HCT116 (cell line): ENCODE data around the gene POC1A. TPM values are rescaled to one million over a fixed set of nuclear protein-coding genes. Genes with fewer than 3 reads are reported as not detected.
"Not testable (repeated sequence)": the region's sequence is repeated elsewhere in the genome, so short reads cannot be mapped to it uniquely, and the experiment has no call there.

Experiments used
- ATAC-seq: fragments of 200-7000 bp; cut with Tn5 transposase; 2 replicates; pipeline ENCODE4 v1.9.1; 2020; ENCODE audit warnings: mild to moderate bottlenecking, moderate library complexity
- BruUV-seq: library from RNA; stranded (reverse); fragments of 400-500 nt; replicated peaks from 2 replicates; lab custom pipeline; 2021; lab: Mats Ljungman, UMichigan
- CTCF ChIA-PET: fragments of 300-600 bp; sonication (Branson Sonifier 250); formaldehyde crosslinking; loops from one replicate; lab custom pipeline; 2021; ENCODE audit warnings: antibody characterized with exemption; lab: Charles Lee
- POLR2A ChIA-PET: fragments of 300-600, 350-600 bp; sonication (Branson Sonifier 250); formaldehyde crosslinking; loops from one replicate; lab custom pipeline; 2021; ENCODE audit warnings: antibody characterized with exemption; lab: Charles Lee
- RAD21 ChIA-PET, 2 experiments: fragments of 300-600 bp; sonication (Branson Sonifier 250); formaldehyde crosslinking; loops; one replicate each; lab custom pipeline; 2023; ENCODE audit warnings: low total read pairs in 2 of 2; ENCODE audit not compliant: uncharacterized antibody in 2 of 2, unreplicated experiment in 2 of 2, low non-redundant PET in 1 of 2; lab: Charles Lee
- DNase-seq: peaks from one replicate; pipeline ENCODE4 v3.0.0-alpha.2; 2010; ENCODE audit warnings: low read depth, low spot score
- H2AFZ ChIP-seq: fragments of 200-600 bp; shearing (Covaris generic), sonication (generic); 2 replicates; pipeline ENCODE4 v1.6.1; 2017; ENCODE audit warnings: low read depth, mixed run types, mixed read lengths, antibody characterized with exemption, low read length; ENCODE audit not compliant: poor library complexity, severe bottlenecking
- H3K27ac ChIP-seq: 2 replicates; pipeline ENCODE4 v1.5.1; 2012; ENCODE audit warnings: low read depth, low read length
- H3K27me3 ChIP-seq: fragments of 200-600 bp; sonication (generic); 2 replicates; pipeline ENCODE4 v1.6.1; 2016; ENCODE audit warnings: mixed run types, low read length, mixed read lengths; ENCODE audit not compliant: insufficient read depth
- H3K36me3 ChIP-seq, 2 experiments: fragments of 200-500 bp in 1 of 2; fragments of 200-600 bp in 1 of 2; sonication (Bioruptor generic) in 1 of 2; sonication (generic) in 1 of 2; 2 replicates each; pipeline versions ENCODE4 v1.5.1 to v1.6.1; 2014 to 2016; ENCODE audit warnings: low read length in 2 of 2, inconsistent platforms in 1 of 2, mixed read lengths in 1 of 2, mixed run types in 1 of 2; ENCODE audit not compliant: insufficient read depth in 2 of 2, control insufficient read depth in 1 of 2
- H3K4me1 ChIP-seq, 2 experiments: fragments of 200-600 bp in 1 of 2; sonication (generic) in 1 of 2; 2 replicates each; pipeline versions ENCODE4 v1.5.1 to v1.6.1; 2012 to 2017; ENCODE audit warnings: low read length in 2 of 2, inconsistent platforms in 1 of 2, mild to moderate bottlenecking in 1 of 2, mixed read lengths in 1 of 2, mixed run types in 1 of 2, moderate library complexity in 1 of 2; ENCODE audit not compliant: insufficient read depth in 2 of 2, control insufficient read depth in 1 of 2
- H3K4me2 ChIP-seq: fragments of 200-600 bp; sonication (generic); 2 replicates; pipeline ENCODE4 v1.6.1; 2017; ENCODE audit warnings: mixed run types, low read length, mixed read lengths
- H3K4me3 ChIP-seq, 2 experiments: fragments of 200-600 bp in 1 of 2; sonication (generic) in 1 of 2; replicated peaks in 1 of 2; 2 replicates each; pipeline ENCODE4 v1.5.1; 2011 to 2016; ENCODE audit warnings: low read length in 2 of 2, control low read depth in 1 of 2, low read depth in 1 of 2, mild to moderate bottlenecking in 1 of 2, mixed read lengths in 1 of 2, mixed run types in 1 of 2
- H3K79me2 ChIP-seq: fragments of 200-600 bp; sonication (generic); 2 replicates; pipeline ENCODE4 v1.6.1; 2017; ENCODE audit warnings: mild to moderate bottlenecking, mixed run types, low read length, moderate library complexity, mixed read lengths; ENCODE audit not compliant: insufficient read depth
- H3K9ac ChIP-seq: fragments of 200-600 bp; sonication (generic); 2 replicates; pipeline ENCODE4 v1.6.1; 2016; ENCODE audit warnings: low read length, mixed read lengths
- H3K9me2 ChIP-seq: fragments of 200-600 bp; sonication (generic), shearing (Covaris generic); 2 replicates; pipeline ENCODE4 v1.6.1; 2017; ENCODE audit warnings: mixed run types, mild to moderate bottlenecking, moderate library complexity; ENCODE audit not compliant: insufficient read depth
- H3K9me3 ChIP-seq, 2 experiments: fragments of 200-500 bp in 1 of 2; fragments of 200-600 bp in 1 of 2; sonication (Bioruptor generic) in 1 of 2; sonication (generic) in 1 of 2; 2 replicates each; pipeline ENCODE4 v1.6.1; 2014 to 2017; ENCODE audit warnings: low read length in 2 of 2, mixed read lengths in 2 of 2, inconsistent platforms in 1 of 2, low read depth in 1 of 2, mild to moderate bottlenecking in 1 of 2, mixed run types in 1 of 2, moderate library complexity in 1 of 2; ENCODE audit not compliant: control insufficient read depth in 1 of 2, insufficient read depth in 1 of 2
- H4K20me1 ChIP-seq: fragments of 200-600 bp; sonication (generic), shearing (Covaris generic); 2 replicates; pipeline ENCODE4 v1.6.1; 2017; ENCODE audit warnings: mixed run types, mild to moderate bottlenecking, moderate library complexity; ENCODE audit not compliant: insufficient read depth
- CBX3 ChIP-seq: IDR thresholded peaks from 2 replicates; pipeline ENCODE4 v1.6.1; 2012; ENCODE audit warnings: low read depth
- EGR1 ChIP-seq: IDR thresholded peaks from 2 replicates; pipeline ENCODE4 v1.6.1; 2012; ENCODE audit warnings: low read depth
- ELF1 ChIP-seq: IDR thresholded peaks from 2 replicates; pipeline ENCODE4 v1.6.1; 2012; ENCODE audit warnings: low read depth, borderline replicate concordance
- EZH2 ChIP-seq: fragments of 200-600 bp; sonication (generic); IDR thresholded peaks from 2 replicates; pipeline ENCODE4 v1.6.1; 2017; ENCODE audit warnings: antibody characterized with exemption, mixed run types
- EZH2phosphoT487 ChIP-seq: fragments of 200-600 bp; IDR thresholded peaks from 2 replicates; pipeline ENCODE4 v1.6.1; 2018; ENCODE audit warnings: antibody characterized with exemption, borderline replicate concordance
- FOSL1 ChIP-seq: IDR thresholded peaks from 2 replicates; pipeline ENCODE4 v1.6.1; 2012; ENCODE audit warnings: low read depth
- POLR2A ChIP-seq: IDR thresholded peaks from 2 replicates; pipeline ENCODE4 v1.7.0; 2011; ENCODE audit warnings: borderline replicate concordance; ENCODE audit not compliant: insufficient read depth, insufficient read length; ENCODE audit errors: extremely low read depth
- POLR2AphosphoS5 ChIP-seq: IDR thresholded peaks from 2 replicates; pipeline ENCODE4 v1.6.1; 2011; ENCODE audit warnings: mild to moderate bottlenecking, low read depth, low read length, moderate library complexity
- SIN3A ChIP-seq: IDR thresholded peaks from 2 replicates; pipeline ENCODE4 v1.6.1; 2012; ENCODE audit warnings: low read depth
- SRF ChIP-seq: IDR thresholded peaks from 2 replicates; pipeline ENCODE4 v1.6.1; 2012; ENCODE audit warnings: low read depth
- TCF7L2 ChIP-seq: IDR thresholded peaks from 2 replicates; pipeline ENCODE4 v1.7.0; 2011; ENCODE audit warnings: borderline replicate concordance, inconsistent platforms; ENCODE audit not compliant: insufficient read depth, insufficient read length; ENCODE audit errors: extremely low read depth
- ZNF274 ChIP-seq: fragments of 200-500 bp; sonication (Bioruptor generic); IDR thresholded peaks from 2 replicates; pipeline ENCODE4 v1.6.1; 2014; ENCODE audit warnings: mild to moderate bottlenecking, low read depth, low read length, inconsistent platforms
- intact Hi-C: fragments of 100-400 bp; cut with micrococcal nuclease; formaldehyde crosslinking; loops from 2 replicates; pipeline ENCODE4 v1.10.0; 2022
- total RNA-seq: library from RNA; stranded (reverse); gene quantifications from one replicate; pipeline ENCODE4 v1.2.1, GENCODE V29; 2021; ENCODE audit not compliant: unreplicated experiment
- TF ChIP-seq, protein P1 (sequence below): IDR thresholded peaks from 2 replicates; pipeline ENCODE4 v1.6.1; 2012
- TF ChIP-seq, protein P2 (sequence below): IDR thresholded peaks from 2 replicates; pipeline ENCODE4 v1.6.1; 2012
- TF ChIP-seq, protein P3 (sequence below): IDR thresholded peaks from 2 replicates; pipeline ENCODE4 v1.6.1; 2011; ENCODE audit warnings: mild to moderate bottlenecking, low read length, moderate library complexity; ENCODE audit not compliant: insufficient replicate concordance; ENCODE audit errors: extremely low read depth

Gene POC1A
- total RNA-seq, 1 experiment from 2014 or later = 34.0 TPM

DNA sequence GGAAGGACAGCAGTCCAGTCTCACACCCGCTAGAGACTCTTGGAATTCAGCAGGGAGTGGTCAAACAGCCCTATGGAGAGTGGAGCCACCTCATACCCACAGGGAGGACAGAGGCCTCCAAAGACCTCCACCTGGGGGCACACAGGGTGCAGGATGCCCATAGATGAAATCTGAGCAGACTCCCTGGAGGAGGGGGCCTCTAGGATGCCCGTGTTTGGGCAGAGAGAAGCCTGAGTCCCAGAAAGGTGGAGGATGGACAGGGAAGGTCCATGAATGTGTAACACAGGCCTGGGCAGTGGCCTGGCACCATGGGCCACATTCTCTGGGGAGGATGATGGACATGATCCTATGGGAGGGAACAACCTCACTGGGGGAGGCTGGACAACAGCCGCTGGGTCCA, 119.6 kb downstream of the POC1A start (continued):
- TF ChIP-seq POLR2AphosphoS5 (no peak), FOSL1 (no peak), SIN3A (no peak), POLR2A (no peak), SRF (no peak), EGR1 (no peak), TCF7L2 (no peak), ELF1 (no peak), EZH2phosphoT487 (no peak)
- TF ChIP-seq, protein P1, sequence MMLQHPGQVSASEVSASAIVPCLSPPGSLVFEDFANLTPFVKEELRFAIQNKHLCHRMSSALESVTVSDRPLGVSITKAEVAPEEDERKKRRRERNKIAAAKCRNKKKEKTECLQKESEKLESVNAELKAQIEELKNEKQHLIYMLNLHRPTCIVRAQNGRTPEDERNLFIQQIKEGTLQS = no peak
- TF ChIP-seq, protein P2, sequence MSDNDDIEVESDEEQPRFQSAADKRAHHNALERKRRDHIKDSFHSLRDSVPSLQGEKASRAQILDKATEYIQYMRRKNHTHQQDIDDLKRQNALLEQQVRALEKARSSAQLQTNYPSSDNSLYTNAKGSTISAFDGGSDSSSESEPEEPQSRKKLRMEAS = no peak
- TF ChIP-seq, protein P3, sequence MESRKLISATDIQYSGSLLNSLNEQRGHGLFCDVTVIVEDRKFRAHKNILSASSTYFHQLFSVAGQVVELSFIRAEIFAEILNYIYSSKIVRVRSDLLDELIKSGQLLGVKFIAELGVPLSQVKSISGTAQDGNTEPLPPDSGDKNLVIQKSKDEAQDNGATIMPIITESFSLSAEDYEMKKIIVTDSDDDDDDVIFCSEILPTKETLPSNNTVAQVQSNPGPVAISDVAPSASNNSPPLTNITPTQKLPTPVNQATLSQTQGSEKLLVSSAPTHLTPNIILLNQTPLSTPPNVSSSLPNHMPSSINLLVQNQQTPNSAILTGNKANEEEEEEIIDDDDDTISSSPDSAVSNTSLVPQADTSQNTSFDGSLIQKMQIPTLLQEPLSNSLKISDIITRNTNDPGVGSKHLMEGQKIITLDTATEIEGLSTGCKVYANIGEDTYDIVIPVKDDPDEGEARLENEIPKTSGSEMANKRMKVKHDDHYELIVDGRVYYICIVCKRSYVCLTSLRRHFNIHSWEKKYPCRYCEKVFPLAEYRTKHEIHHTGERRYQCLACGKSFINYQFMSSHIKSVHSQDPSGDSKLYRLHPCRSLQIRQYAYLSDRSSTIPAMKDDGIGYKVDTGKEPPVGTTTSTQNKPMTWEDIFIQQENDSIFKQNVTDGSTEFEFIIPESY = no peak

DNA sequence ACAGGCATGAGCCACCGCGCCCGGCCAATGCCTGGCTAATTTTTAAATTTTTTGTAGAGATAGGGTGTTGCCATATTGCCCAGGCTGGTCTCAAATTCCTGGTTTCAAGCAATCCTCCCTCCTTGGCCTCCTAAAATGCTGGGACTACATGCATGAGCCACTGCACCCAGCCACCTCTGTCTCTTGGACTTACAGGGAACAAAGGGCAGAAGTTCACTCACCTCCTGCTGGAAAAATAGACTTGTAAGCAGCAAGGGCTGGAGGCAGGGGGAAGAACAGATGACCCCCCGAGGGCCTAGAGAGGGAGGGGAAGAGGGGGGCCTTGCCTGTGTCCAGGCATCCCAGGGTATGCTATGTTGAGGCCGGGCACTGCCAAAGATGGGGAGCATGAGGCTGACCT, 120.0 kb downstream of the POC1A start:
- H3K9ac ChIP-seq = no peak overlapping the region
- intact Hi-C loops = no loop called here
- H4K20me1 ChIP-seq = no peaks in the 10 kb centered on the region
- no peaks in the 10 kb centered on the region for H3K4me1 ChIP-seq
- H3K79me2 ChIP-seq = no peaks in the 10 kb centered on the region
- no TSS peak for BruUV-seq
- H3K9me2 ChIP-seq = no peaks in the 10 kb centered on the region
- ChIA-PET POLR2A (no interaction called here), CTCF (no interaction called here), RAD21 (no interaction called here)
- H3K27me3 ChIP-seq = no peaks in the 10 kb centered on the region
- DNase-seq = no peak
- H3K4me2 ChIP-seq = no peak overlapping the region
- H3K9me3 ChIP-seq = no peaks in the 10 kb centered on the region
- ATAC-seq = no peak
- no peak overlapping the region for H3K4me3 ChIP-seq
- no peaks in the 10 kb centered on the region for H3K36me3 ChIP-seq
- TF ChIP-seq EZH2phosphoT487 (no peak), CBX3 (no peak), EZH2 (no peak), ZNF274 (no peak)
- no peak overlapping the region for H2AFZ ChIP-seq
- H3K27ac ChIP-seq = no peak overlapping the region

DNA sequence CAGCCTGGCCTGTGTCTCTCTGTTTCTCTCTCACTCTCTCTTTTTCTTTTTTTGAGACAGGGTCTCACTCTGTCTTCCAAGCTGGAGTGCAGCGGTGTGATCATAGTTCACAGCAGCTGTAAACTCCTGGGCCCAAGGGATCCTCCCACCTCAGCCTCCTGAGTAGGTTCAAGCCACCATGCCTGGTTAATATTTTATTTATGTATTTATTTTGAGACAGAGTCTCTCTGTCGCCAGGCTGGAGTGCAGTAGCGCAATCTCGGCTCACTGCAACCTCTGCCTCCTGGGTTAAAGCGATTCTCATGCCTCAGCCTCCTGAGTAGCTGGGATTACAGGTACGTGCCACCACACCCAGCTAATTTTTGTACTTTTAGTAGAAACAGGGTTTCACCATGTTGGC, 120.5 kb downstream of the POC1A start:
- H3K9me2 ChIP-seq, H3K9me3 ChIP-seq, intact Hi-C loops, H3K79me2 ChIP-seq, BruUV-seq, H3K4me2 ChIP-seq, H2AFZ ChIP-seq, H3K27me3 ChIP-seq, DNase-seq, POLR2A ChIA-PET, H3K4me3 ChIP-seq, RAD21 ChIA-PET, H3K36me3 ChIP-seq, CTCF ChIA-PET, ATAC-seq, H3K27ac ChIP-seq, H3K4me1 ChIP-seq, H3K9ac ChIP-seq, H4K20me1 ChIP-seq: not testable (repeated sequence)
